Gastrocnemius medialis (tissue), 4 donors: ENCODE data around the gene GRIK5.

Experiments used
- POLR2A ChIP-seq, 2 donors: fragments of 450-650 bp; IDR thresholded peaks; one replicate each; pipeline ENCODE4 v1.6.1; 2017; ENCODE audit warnings: antibody characterized with exemption in 2 of 2, mild to moderate bottlenecking in 2 of 2, moderate library complexity in 2 of 2
- TF ChIP-seq, protein P1 (sequence below), 5 experiments: fragments of 450-650 bp in 3 of 5; fragments of 200-600 bp in 2 of 5; sonication (generic) in 2 of 5; IDR thresholded peaks in 4 of 5; conservative IDR thresholded peaks in 1 of 5; 1 replicate in 4 of 5; 2 replicates in 1 of 5; pipeline ENCODE4 v1.5.1; 2016 to 2019; ENCODE audit warnings: antibody characterized with exemption in 5 of 5, mild to moderate bottlenecking in 3 of 5, moderate library complexity in 3 of 5

DNA sequence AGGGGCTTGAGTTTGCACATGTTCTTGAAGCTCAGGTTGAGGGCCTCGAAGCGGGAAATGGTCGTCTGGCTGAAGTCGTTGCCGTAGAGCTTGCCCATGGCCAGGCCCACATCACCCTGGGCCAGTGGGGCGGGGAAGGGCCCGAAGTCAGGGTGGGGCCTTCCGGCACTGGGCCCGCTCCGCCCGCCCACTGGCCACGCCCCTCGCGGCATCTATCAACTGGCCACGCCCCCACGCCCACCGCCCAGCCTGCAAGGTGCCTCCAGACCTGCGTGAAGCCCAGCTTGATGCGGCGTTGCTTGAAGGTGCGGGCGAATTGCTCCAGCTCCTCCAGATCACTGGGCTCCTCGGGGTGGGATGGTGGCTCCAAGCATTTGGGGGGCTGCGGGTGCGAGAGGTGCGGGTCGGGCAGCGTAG is 25.8 kb upstream of the GRIK5 start:
- TF ChIP-seq, protein P1, sequence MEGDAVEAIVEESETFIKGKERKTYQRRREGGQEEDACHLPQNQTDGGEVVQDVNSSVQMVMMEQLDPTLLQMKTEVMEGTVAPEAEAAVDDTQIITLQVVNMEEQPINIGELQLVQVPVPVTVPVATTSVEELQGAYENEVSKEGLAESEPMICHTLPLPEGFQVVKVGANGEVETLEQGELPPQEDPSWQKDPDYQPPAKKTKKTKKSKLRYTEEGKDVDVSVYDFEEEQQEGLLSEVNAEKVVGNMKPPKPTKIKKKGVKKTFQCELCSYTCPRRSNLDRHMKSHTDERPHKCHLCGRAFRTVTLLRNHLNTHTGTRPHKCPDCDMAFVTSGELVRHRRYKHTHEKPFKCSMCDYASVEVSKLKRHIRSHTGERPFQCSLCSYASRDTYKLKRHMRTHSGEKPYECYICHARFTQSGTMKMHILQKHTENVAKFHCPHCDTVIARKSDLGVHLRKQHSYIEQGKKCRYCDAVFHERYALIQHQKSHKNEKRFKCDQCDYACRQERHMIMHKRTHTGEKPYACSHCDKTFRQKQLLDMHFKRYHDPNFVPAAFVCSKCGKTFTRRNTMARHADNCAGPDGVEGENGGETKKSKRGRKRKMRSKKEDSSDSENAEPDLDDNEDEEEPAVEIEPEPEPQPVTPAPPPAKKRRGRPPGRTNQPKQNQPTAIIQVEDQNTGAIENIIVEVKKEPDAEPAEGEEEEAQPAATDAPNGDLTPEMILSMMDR (IDR thresholded peaks at IDR 0.05 in 4 of 5, conservative IDR thresholded peaks at IDR 0.05 in 1 of 5), result no peak
- TF ChIP-seq POLR2A (IDR thresholded peaks at IDR 0.05), result no peak
